ENCODE measurements around the gene CALHM5.

- no peak for TF ChIP-seq CHD1 (IDR thresholded peaks at IDR 0.05; ENCODE audit: low read depth, low read length)
- no peak for TF ChIP-seq POLR2A (IDR thresholded peaks at IDR 0.05; ENCODE audit: low read depth, low read length)
- TF ChIP-seq CTCF (conservative IDR thresholded peaks at IDR 0.05; ENCODE audit: low read depth, low read length): no peak
- no peak for TF ChIP-seq ELK1 (IDR thresholded peaks at IDR 0.05; ENCODE audit: borderline replicate concordance, low read depth, low read length)
- TF ChIP-seq RAD21 (IDR thresholded peaks at IDR 0.05; ENCODE audit: low read length): no peak
- TF ChIP-seq BHLHE40 (IDR thresholded peaks at IDR 0.05; ENCODE audit: low read depth, low read length): no peak
- TF ChIP-seq FOS (IDR thresholded peaks at IDR 0.05; ENCODE audit: low read depth, low read length): no peak
- no peak for TF ChIP-seq NFE2L2 (IDR thresholded peaks at IDR 0.05; ENCODE audit: low read depth, low read length)
- TF ChIP-seq USF2 (IDR thresholded peaks at IDR 0.05; ENCODE audit: low read depth, low read length): no peak
- TF ChIP-seq MXI1 (IDR thresholded peaks at IDR 0.05; ENCODE audit: borderline replicate concordance, low read depth, low read length): no peak
- TF ChIP-seq CEBPB (IDR thresholded peaks at IDR 0.05; ENCODE audit: low read depth, low read length): no peak
Measured at GRCh38 chr6:116562019-116562403, 50.6 kb downstream of the CALHM5 start.
